Placental epithelial cell (primary cell): ENCODE results near the gene KCNK15. TPM values are rescaled to one million over a fixed set of nuclear protein-coding genes. Genes with fewer than 3 reads are reported as not detected.

ENCODE experiments used
- total RNA-seq: library from RNA; depleted of rRNA; stranded (reverse); fragments of >200 nt; gene quantifications from 2 replicates; pipeline ENCODE4 v1.2.3, GENCODE V29; 2012

KCNK15 gene
- not detected in 2 replicates for total RNA-seq

GRCh38 chr20:44745598-44746366, at the start of gene KCNK15:
Gene KCNK15, plus strand, starts transcription at chr20:44745865. Its CDS starts 46 bp downstream, at chr20:44745911.

DNA sequence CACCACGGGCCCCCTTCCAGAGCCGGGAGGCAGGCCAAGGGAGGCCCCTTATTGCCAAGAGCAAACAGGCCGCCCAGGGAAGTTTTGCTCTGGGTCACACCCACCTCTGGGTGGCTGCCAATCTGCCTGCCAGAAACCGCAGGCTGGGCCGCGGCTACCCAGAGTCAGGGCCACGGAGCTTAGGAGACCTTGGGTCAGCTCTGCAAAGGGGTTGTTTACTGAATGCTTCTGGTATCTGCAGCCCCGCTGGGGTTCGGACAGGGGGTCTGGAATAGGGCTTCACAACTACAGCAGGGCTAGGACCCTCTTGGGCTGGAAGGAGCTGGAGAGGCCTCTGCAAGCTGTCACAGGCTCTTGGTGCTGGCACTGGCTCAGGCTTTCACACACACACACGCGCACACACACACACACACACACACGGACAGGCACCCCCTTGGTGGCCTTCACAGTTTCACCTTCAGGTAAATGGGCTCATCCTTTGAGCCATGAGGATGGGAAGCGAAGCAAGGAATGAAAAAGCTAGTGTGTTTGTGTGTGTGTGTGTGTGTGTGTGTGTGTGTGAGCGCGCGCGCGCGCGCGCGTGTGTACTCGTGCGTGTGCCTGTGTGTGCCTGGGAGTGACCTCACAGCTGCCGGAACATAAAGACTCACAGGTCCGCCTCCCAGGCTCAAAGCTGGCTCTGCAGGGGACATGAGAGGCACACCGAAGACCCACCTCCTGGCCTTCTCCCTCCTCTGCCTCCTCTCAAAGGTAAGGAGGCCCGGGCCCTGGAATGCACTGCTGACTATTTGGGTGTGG, 30.8 kb upstream of the KCNK15 start, which contains the start of gene CCN5:
Gene CCN5, plus strand, starts transcription at position 669 of the 798 bp plus-strand sequence. Its CDS starts 22 bp downstream, at position 691.

Other genes with a start within 250 kb of the KCNK15 start
- gene SERINC3, start 223.8 kb upstream of the KCNK15 start, total RNA-seq: 67.9 and 130 TPM in 2 replicates
- 16.4 and 17.3 TPM in 2 replicates for gene PKIG, start 163.3 kb upstream of the KCNK15 start, total RNA-seq
- gene ADA, start 94.2 kb upstream of the KCNK15 start, total RNA-seq: 2.4 and 2.9 TPM in 2 replicates
- 0.54 and 2.4 TPM in 2 replicates for gene CCN5, start 30.5 kb upstream of the KCNK15 start, total RNA-seq
- under 0.01 TPM in 1 of 2 replicates, not detected in the other for gene RIMS4, start 64.7 kb downstream of the KCNK15 start, total RNA-seq
- gene YWHAB, start 139.8 kb downstream of the KCNK15 start, total RNA-seq: 74.2 and 153 TPM in 2 replicates
- 12.9 and 20.4 TPM in 2 replicates for gene PABPC1L, start 164.2 kb downstream of the KCNK15 start, total RNA-seq
- gene TOMM34, start 214.5 kb downstream of the KCNK15 start, total RNA-seq: 11.8 and 24.8 TPM in 2 replicates
- 13.7 and 20.6 TPM in 2 replicates for gene STK4, start 220.6 kb downstream of the KCNK15 start, total RNA-seq